Neural cell (in vitro differentiated cells): ENCODE data around the gene ATP5F1C.

Experiments
- EP300 ChIP-seq: fragments of 450-650 bp; conservative IDR thresholded peaks from 2 replicates; pipeline ENCODE4 v1.6.1; 2014; ENCODE audit warnings: antibody characterized with exemption, mild to moderate bottlenecking, moderate library complexity; ENCODE audit not compliant: poor library complexity, severe bottlenecking
- POLR2AphosphoS5 ChIP-seq: IDR thresholded peaks from 2 replicates; pipeline ENCODE4 v1.6.1; 2012
- RAD21 ChIP-seq: fragments of 450-650 bp; conservative IDR thresholded peaks from 2 replicates; pipeline ENCODE4 v1.6.1; 2014; ENCODE audit warnings: antibody characterized with exemption, mild to moderate bottlenecking, moderate library complexity
- TF ChIP-seq, protein P1 (sequence below): fragments of 450-650 bp; IDR thresholded peaks from 2 replicates; pipeline ENCODE4 v1.5.1; 2014; ENCODE audit warnings: antibody characterized with exemption, mild to moderate bottlenecking, moderate library complexity; ENCODE audit not compliant: poor library complexity, severe bottlenecking
- TF ChIP-seq, protein P2 (sequence below): IDR thresholded peaks from 2 replicates; pipeline ENCODE4 v1.6.1; 2012; ENCODE audit warnings: borderline replicate concordance

- TF ChIP-seq, protein P1, sequence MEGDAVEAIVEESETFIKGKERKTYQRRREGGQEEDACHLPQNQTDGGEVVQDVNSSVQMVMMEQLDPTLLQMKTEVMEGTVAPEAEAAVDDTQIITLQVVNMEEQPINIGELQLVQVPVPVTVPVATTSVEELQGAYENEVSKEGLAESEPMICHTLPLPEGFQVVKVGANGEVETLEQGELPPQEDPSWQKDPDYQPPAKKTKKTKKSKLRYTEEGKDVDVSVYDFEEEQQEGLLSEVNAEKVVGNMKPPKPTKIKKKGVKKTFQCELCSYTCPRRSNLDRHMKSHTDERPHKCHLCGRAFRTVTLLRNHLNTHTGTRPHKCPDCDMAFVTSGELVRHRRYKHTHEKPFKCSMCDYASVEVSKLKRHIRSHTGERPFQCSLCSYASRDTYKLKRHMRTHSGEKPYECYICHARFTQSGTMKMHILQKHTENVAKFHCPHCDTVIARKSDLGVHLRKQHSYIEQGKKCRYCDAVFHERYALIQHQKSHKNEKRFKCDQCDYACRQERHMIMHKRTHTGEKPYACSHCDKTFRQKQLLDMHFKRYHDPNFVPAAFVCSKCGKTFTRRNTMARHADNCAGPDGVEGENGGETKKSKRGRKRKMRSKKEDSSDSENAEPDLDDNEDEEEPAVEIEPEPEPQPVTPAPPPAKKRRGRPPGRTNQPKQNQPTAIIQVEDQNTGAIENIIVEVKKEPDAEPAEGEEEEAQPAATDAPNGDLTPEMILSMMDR: no peak
- no peak for TF ChIP-seq POLR2AphosphoS5
- TF ChIP-seq, protein P2, sequence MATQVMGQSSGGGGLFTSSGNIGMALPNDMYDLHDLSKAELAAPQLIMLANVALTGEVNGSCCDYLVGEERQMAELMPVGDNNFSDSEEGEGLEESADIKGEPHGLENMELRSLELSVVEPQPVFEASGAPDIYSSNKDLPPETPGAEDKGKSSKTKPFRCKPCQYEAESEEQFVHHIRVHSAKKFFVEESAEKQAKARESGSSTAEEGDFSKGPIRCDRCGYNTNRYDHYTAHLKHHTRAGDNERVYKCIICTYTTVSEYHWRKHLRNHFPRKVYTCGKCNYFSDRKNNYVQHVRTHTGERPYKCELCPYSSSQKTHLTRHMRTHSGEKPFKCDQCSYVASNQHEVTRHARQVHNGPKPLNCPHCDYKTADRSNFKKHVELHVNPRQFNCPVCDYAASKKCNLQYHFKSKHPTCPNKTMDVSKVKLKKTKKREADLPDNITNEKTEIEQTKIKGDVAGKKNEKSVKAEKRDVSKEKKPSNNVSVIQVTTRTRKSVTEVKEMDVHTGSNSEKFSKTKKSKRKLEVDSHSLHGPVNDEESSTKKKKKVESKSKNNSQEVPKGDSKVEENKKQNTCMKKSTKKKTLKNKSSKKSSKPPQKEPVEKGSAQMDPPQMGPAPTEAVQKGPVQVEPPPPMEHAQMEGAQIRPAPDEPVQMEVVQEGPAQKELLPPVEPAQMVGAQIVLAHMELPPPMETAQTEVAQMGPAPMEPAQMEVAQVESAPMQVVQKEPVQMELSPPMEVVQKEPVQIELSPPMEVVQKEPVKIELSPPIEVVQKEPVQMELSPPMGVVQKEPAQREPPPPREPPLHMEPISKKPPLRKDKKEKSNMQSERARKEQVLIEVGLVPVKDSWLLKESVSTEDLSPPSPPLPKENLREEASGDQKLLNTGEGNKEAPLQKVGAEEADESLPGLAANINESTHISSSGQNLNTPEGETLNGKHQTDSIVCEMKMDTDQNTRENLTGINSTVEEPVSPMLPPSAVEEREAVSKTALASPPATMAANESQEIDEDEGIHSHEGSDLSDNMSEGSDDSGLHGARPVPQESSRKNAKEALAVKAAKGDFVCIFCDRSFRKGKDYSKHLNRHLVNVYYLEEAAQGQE: no peak
- TF ChIP-seq EP300: no peak
- no peak for TF ChIP-seq RAD21
These were observed 13.9 kb upstream of the ATP5F1C start for GRCh38 chr10:7773845-7774801.
